NCI-H524 treated with DMSO at 0.1 percent for 48 hours (cell line): ENCODE results near the gene PSMB3.

Experiments used
- DNase-seq: peaks from one replicate; lab custom pipeline; 2025; lab: John Stamatoyannopoulos, UW

Gene PSMB3

DNA sequence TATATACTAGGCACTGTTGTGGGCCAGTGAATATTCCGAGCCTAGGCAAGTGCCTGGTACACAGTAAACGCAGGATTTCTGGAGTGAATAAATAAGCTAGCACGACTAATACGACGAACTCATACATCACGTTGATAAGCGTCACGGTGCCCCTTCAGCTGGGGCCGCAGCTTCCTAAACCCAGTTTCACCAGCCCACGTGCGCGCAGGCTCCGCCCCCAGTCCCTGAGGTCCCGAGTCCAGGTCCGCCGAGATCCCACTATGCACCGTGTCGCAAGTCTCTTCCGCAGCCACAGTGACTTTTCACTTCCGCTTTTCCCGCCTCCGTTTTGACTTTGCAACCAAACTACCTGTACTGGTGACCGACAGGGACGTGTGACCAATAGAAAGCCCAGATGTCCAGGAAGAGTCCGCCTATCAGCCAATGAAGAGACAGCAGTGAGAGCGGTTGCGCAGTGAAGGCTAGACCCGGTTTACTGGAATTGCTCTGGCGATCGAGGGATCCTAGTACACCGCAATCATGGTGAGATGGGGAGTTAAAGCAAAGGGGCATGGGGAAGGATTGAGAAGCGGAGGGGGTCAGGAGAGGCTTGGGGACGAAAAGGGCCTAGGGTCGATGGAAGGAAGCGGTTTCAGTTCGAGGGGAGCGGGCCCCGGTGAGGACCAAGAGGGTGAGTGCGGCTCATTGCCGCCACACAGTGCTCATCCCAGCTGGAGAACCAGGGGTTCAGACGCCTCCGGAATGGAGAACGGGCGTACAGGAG, at the start of gene PSMB3:
Gene PSMB3 (plus strand): TSS at position 434 of the 763 bp plus-strand sequence. CDS start 86 bp downstream, at position 520.
- peak; percentile 100 for DNase-seq

DNA sequence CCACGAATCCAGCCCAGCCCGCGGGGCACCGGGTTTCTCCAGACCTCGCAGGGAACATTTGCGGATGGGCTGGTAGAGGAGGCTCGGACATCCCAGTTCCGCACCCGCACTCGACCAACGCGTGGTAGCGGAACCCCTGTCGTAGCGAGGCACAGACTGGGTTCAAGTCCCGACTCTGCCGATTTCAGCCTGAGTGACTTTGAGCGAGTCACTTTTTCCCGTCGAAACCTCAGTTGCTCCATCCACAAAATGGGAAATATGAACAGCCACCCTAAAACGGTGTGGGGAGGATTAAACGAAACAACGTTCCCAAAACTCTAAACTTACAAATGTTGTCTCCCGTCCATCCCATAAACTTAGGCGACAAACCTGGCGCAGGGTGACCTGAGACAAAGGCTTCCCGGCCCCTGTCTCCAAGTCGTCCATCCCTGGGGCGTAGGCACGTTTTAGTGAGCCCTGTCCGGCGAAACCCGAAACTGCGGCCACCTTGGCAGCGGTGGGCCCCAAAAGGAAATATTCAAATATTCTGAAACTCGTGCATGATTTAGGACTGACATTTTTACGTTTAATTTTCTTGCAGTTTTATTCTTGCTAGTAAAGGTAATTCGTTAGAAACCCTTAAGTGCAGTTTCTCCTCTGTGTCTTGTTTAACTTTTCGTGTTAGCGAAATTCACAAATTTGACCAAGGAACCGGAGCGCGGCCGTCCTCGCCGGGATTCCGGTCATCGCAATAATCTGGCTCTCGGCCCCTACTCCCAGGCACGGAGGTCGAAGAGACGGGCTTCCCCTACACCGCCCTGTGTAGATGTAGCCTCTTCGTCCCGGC, 49.4 kb upstream of the PSMB3 start:
- no peak for DNase-seq

DNA sequence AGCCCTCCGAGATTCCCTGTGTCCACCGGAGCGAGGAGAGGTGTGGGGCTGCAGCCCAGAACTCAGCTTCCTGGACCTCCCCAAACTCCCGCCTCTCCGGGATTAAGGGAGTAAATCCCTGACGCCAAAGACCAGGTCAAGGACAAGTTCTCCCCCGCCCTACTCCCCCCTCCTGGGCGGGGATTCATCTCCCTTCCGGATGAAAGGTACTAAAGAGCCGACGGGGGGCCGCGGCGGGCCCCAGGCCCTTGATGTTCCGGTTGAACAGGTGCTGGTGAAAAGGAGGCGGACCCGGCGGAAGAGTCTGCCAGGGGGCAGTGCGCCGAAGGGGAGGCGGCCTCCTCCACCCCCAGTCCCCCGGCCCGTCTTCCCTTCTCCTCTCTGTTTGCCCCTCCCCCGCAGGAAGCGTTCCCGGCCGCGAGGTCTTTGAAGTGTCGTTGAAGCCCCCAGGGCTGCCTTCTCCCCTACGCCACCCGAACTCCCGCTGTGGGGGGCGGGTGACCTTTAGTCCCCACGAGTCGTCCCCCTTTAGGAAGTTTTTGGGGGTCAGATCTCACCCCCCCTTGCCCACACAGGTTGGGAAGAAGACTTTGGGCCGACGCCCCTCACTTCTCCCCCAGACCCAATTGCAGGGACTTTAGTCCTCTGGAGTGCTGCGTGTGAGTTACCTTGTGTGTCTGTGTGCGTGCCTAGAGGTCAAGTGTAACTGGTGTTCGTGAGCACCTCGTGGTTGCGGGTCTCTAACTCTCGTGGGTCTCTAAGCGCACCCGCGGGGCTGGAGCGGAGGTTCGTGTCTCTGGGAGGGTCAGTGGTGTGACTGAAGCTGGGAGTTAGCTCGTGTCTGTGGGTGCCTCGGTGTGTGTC, 48.6 kb upstream of the PSMB3 start:
- DNase-seq: peak; percentile 71

DNA sequence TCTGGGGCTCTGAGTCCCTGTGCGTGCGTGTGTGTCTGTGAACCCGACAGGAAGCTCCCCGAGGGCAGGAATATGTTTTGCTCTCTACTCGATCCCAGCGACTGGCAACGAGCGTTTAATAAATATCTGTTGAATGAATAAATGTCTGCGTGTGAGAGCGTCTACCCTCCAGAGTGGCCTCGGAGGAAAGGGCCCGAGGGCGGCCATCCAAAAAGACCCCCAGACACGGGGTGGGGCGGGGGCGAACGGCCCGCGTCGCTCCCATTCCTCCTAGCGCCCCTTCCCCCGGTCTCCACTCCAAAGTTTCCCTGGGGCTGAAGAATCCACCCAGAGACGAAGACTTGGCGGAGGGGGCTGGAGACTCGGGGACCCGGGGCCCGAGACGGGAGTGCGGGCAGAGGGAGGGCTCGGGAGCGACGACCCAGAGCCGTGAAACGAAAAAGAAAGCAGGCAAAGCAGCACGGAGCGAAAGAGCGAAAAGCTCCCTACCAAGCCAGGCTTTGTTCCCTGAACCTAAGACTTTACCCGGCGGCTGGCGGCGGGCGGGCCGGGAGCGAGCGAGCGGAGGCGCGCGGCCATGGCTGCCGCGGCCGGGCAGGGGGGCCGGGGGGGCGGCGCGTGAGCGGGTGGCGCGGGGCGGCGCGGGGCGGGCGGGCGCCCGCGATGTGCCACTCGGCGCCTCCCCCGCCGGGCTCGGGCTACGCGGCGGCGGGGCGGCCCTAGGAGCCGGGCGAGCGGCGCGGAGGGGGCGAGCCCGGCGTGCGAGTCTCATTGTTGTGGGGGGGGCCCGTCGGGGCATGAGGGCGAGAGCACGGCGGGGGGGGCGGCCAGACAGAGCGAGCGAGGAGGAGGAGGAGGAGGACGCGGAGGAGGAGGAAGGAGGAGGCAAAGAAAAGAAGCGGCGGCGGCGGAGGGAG, 47.7 kb upstream of the PSMB3 start, which contains the start of gene MLLT6:
Gene MLLT6 (plus strand): TSS at position 668 of the 917 bp plus-strand sequence. CDS start 360 bp downstream, outside the sequence.
- no peak for DNase-seq

DNA sequence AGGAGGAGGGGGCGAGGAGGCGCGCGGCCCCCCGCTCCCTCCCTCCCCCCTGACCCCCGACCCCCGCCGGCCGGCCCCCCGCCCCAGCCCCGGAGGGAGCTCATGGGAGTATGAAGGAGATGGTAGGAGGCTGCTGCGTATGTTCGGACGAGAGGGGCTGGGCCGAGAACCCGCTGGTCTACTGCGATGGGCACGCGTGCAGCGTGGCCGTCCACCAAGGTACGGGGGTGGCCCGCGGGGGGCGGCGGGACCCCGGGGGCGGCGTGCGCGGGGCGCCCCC, 47.1 kb upstream of the PSMB3 start:
- no peak for DNase-seq

DNA sequence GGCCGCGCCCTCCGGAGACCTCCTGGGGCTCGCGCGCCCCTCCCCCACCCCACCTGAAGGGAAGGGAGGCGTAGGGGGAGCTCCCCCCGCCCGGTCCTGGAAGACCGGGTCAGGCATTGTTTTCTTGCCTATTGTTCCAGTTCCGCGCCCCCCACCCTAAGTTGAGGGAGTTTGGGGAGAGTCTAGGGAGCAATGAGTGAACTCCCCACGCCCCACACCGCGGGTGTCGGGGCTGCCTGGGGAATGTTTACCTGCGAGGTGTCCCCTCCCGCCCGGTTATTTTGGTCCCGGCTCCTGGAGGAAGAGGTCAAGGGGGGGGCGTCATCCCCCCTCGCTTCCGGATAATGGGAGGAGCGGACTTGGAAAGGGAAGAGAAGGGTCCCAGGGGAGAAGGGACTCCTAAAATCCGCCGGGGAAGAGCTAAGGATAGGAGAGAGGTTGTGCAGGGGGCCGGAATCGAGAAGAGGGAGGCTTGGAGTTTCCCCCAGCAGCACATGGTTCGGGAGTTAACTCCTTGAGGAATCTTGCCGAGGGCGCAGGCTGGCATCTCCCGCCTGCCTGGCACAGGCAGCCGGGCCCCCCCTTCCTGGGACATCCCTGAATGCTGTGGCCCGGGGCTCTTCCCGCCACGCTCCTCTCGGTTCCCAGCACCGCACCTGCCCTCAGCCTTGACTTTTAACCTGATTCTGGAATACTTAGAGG, 46.6 kb upstream of the PSMB3 start:
- peak; percentile 29 for DNase-seq

DNA sequence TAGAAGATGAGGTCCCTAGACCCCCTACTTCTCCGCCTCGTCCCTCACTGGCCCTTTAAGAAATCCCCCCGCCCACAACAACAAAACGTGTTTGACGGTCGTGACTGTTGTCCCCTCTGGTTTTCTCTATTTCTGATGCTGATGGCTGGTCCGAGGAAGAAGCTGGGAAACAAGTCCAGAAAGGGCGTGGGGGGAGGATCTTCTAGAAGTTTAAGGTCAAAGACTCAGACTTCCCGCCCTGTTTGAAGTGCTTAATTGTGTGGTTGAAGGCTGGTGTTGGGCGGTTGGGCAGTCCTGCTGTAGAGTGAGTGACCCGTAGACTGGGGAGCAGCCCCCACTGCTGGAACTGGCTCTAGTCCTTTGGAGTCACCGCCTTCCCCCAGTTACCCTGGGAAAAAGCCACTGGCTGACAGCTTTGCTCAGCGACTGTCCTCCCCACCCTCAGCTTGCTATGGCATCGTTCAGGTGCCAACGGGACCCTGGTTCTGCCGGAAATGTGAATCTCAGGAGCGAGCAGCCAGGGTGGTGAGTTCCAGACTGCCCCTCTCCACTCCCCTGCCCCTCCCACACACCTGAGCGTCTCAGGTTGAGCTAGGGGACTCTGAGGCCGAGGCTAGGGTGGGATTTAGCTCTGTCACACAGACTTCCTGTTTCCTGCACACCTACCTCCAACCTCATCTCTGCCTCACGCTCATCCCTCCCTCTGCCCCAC, 45.9 kb upstream of the PSMB3 start:
- DNase-seq: no peak

DNA sequence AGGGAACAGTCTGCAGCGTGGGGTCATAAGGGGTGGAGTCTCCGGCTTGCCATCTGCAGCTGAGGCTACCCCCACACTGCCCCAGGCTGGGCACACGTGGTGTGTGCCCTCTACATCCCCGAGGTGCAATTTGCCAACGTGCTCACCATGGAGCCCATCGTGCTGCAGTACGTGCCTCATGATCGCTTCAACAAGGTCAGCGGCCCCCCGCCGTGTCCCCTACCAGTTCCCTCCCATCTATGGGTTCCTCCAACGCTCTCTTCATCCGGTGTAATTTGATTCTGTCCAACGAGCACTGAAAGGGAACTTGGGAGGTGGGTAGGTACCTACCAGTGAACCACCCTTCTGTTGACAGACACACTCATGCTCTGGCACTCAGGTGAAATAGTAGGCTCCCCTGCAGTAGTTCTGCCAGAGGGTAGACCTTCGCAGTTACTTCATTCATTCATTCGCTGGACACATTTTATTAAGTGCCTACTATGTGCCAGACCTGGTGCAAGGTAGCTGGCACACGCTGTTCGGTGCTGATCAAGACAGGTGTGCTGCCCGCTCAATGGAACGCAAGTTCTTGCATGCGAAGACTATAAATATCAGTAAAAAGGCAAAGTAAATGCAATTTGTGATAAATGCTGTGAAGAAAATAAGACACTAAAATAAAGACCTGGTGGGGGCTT, 44.7 kb upstream of the PSMB3 start:
- no peak for DNase-seq

DNA sequence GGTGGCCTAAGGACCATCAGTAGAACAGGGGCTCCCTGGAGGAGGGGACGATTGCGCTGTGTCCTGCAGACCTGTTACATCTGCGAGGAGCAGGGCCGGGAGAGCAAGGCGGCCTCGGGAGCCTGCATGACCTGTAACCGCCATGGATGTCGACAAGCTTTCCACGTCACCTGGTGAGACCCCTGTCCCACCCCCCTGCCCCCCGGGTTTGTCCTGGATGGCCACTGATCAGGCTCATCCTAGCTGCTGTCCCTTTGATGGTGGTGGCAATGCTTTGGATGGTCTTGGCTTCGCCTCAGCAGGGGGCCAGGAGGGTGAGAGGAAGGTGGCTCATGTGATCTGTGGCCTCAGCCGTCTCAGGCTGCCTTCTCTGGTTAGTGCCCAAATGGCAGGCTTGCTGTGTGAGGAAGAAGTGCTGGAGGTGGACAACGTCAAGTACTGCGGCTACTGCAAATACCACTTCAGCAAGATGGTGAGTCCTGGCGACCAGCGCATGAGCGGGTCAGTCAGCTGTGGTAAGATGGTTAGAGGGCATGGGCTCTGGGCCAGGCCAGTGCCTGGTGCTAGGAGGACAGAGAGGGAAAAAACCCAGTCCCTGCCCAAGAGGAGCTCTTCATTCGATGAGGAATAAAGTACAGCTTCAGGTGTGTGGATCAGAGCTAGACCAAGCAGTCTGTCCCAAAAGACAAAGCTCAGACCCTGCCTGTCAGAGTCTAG, 43.3 kb upstream of the PSMB3 start:
- DNase-seq: no peak

DNA sequence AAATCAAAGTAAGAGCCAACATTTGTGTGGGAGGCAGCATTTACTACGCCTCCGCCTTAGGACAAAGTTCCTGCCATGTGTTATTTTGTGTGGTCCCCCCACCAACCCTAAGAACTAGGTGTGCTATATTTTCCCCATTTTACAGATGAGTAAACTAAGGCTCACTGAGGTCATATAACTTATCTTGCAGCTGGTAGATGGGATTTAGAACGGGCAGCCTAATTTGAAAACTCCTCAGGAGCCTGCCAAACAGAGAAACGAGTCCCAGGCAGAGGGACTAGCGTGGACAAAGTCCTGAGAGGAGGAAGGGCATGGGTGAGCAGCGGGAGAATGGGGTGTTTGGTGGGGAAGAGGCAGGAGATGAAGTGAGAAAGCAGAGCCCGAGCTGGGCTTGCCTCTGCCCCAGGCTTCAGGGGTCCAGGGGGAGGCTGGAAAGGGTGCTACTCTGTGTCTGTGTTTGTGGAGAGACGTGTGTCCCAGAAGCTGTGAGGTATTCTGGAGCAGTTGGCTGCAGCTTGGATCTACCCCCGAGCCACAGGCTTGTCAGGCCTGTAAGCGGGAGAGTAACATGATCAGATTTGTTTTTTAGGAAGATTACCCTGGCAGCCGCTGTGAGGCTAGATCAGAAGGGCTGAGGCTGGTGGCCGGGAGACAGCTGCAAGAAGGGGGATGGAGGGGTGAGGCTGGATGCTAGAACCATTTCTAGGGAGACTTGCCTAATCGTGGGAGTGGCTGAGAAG, 42.5 kb upstream of the PSMB3 start:
- no peak for DNase-seq

DNA sequence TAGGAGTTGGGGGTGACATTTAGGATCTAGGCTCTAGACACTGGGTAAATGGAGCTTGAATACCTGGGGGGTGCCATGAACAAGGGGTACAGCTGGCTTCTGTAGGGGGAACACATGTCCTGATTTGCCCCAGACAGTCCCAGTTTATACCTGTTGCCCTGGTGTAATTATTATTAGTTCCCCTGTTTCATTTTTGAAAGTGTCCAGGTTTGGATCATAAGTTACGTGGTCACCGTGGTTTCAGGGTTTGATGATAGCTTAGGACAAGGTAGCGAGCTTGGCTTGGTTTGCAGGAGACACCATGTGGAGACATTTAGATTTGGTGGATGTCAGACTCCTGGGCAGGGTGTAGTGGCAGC, 42.0 kb upstream of the PSMB3 start:
- no peak for DNase-seq

DNA sequence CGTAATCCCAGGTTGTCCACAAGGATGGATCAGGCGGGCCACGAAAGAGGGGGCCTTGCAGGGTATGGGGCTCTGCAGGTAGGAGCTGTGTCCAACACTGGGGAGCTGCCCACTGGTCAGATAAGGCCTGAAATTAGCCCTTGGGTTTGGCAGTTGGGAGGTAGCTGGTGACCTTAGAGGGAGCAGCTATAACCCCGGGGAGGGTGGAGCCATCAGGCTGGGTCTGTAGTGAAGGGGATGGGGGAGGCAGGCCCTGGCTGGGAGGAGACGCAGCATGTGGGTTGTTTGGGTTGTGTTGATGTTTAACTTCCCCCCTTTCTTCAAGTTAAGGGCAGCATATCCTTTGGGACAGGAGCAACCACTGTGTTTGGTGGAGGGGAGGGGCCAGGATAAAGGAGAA, 41.6 kb upstream of the PSMB3 start:
- no peak for DNase-seq

DNA sequence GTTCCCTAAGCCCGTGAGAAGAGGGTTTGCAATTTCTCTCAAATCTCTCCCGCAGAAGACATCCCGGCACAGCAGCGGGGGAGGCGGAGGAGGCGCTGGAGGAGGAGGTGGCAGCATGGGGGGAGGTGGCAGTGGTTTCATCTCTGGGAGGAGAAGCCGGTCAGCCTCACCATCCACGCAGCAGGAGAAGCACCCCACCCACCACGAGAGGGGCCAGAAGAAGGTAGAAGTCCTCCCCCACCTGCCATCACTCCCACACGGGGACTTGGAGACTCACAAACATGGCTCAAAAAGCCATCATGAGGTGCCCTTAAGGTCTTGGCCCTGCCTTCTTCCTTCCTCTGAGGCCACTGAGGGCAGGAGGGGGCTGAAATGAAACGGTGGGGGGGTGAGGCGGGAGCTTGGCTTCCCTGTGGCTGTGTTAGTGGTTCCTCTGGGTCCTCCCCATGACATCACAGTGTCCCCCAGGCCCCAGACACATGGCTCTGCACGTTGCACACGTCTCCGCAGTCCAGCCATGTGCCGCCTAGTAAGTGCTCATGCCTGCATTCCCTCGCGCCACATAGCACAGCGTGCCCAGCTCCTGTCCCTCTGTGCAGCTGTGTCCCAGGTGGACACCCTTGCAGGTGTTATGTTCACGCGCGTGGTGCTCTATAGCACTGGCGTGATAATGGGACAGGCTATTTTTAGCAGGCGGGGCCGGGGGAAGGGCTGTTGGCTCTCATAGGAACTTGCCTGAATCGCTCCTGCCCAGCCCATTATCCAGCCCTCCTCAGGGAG, 40.6 kb upstream of the PSMB3 start:
- no peak for DNase-seq

DNA sequence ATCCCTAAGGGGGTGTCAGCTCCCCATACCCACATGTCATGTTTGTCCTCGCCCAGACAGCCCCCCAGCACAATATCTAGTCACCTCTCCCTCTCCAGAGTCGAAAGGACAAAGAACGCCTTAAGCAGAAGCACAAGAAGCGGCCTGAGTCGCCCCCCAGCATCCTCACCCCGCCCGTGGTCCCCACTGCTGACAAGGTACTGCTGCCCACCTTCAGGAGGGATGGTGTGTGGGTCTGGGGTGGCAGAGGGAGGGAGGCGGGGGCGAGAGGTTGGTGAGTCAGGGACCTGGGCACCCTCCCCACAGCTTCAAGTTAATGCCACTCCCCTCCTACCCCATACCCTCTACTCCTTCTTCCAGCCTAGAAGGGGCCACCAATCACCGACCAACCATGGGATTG, 39.9 kb upstream of the PSMB3 start:
- no peak for DNase-seq

DNA sequence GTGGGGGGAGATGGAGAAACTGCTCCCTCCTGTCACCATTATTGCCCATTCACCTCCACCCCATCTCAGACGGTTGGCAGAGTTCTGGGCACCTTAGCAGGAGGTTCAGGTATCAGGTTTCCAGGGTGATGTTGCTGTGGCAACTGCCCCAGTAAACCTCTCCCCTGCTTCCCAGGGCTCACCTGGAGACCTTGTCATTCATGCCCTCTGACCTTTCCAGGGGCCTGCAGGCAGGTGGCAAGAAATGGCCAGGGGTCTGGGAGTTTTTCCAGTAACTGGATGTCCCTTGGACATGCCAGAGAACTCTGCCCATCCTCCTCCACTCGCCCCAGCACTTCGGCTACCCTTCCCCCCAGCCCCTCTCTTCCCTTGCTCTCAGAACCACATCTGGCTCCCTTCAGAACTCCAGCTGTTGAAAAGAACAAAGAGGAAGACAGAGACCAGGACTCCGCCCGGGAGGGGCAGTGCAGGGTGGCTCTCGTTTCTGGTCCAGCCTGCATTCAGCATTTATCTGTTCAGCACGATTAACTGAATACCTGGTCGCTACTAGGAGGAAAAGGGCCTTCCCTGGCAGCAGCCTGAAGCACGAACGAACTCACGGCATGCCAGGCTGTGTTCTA, 39.0 kb upstream of the PSMB3 start:
- DNase-seq: no peak

DNA sequence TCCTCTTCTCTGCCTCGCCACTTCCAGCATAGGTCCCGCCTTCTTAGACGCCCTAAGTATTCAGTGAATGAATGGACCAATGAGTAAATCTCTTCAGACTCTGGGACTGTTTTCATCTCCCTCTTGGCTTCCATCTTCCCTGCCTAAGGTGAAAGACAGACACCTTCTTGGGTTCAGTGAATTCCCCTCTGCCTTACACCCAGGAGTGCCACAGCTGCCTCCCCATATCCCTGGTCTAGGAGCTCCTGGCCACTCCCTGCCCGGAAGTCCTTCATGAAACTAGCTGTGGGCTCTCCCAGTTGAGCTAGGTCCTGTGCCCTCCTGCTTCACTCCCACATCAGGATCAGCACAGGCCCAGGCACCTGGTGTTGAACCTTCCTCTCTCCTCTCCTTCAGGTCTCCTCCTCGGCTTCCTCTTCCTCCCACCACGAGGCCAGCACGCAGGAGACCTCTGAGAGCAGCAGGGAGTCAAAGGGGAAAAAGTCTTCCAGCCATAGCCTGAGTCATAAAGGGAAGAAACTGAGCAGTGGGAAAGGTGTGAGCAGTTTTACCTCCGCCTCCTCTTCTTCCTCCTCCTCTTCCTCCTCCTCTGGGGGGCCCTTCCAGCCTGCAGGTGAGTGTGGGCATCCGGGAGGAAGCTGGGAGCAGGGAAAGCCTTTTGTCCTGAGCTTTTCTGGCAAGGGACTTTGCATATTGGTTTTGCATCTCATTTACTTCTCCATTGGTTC, 37.2 kb upstream of the PSMB3 start:
- no peak for DNase-seq
